Measurements from ENCODE around the gene TRIML1.

- no peak for TF ChIP-seq REST (IDR thresholded peaks at IDR 0.05; ENCODE audit: insufficient read depth in 1 of 2, low read depth in 2 of 2, low read length in 2 of 2)
- TF ChIP-seq POLR2AphosphoS5 (IDR thresholded peaks at IDR 0.05; ENCODE audit: low read depth, low read length) = no peak
- no peak for TF ChIP-seq TAF1 (IDR thresholded peaks at IDR 0.05; ENCODE audit: borderline replicate concordance, insufficient read depth, low read length)
- no peak for TF ChIP-seq SIN3A (IDR thresholded peaks at IDR 0.05; ENCODE audit: borderline replicate concordance, insufficient read depth, low read length)
Measured at GRCh38 chr4:188121530-188121929, 17.7 kb upstream of the TRIML1 start.

Data from PFSK-1 (cell line).